ENCODE data around the gene KL.

DNA sequence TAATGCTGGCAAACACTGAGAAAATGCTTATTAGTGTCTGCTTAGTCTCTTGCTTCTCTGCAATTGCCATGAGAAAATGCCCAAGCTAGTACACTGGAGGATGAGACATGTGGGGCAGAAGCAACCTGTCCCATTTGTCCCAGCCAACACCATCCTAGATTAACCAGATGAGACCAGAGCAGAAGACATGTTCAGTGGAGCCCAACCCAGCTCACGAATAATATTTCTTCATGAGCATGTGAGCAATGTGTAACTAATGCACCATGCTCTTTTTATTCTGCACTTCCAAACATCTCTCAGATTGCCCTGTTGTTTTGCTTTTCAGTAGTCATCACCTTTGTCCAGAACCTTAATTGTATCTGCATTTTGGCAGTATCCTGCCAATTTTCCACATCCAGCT is 21.4 kb downstream of the KL start:
- TF ChIP-seq, protein P1, sequence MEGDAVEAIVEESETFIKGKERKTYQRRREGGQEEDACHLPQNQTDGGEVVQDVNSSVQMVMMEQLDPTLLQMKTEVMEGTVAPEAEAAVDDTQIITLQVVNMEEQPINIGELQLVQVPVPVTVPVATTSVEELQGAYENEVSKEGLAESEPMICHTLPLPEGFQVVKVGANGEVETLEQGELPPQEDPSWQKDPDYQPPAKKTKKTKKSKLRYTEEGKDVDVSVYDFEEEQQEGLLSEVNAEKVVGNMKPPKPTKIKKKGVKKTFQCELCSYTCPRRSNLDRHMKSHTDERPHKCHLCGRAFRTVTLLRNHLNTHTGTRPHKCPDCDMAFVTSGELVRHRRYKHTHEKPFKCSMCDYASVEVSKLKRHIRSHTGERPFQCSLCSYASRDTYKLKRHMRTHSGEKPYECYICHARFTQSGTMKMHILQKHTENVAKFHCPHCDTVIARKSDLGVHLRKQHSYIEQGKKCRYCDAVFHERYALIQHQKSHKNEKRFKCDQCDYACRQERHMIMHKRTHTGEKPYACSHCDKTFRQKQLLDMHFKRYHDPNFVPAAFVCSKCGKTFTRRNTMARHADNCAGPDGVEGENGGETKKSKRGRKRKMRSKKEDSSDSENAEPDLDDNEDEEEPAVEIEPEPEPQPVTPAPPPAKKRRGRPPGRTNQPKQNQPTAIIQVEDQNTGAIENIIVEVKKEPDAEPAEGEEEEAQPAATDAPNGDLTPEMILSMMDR (optimal IDR thresholded peaks at IDR 0.05 in 1 of 3, IDR thresholded peaks at IDR 0.05 in 1 of 3, conservative IDR thresholded peaks at IDR 0.05 in 1 of 3; ENCODE audit: extremely low read depth in 1 of 3, insufficient read depth in 2 of 3, low read length in 3 of 3): no peak
- no peak for TF ChIP-seq EZH2 (IDR thresholded peaks at IDR 0.05; ENCODE audit: low read length)
